ENCODE data around the gene PARVG. TPM values are rescaled to one million over a fixed set of nuclear protein-coding genes. Genes with fewer than 3 reads are reported as not detected.

Gene PARVG, protein sequence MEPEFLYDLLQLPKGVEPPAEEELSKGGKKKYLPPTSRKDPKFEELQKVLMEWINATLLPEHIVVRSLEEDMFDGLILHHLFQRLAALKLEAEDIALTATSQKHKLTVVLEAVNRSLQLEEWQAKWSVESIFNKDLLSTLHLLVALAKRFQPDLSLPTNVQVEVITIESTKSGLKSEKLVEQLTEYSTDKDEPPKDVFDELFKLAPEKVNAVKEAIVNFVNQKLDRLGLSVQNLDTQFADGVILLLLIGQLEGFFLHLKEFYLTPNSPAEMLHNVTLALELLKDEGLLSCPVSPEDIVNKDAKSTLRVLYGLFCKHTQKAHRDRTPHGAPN
- total RNA-seq, result 87.6 TPM

DNA sequence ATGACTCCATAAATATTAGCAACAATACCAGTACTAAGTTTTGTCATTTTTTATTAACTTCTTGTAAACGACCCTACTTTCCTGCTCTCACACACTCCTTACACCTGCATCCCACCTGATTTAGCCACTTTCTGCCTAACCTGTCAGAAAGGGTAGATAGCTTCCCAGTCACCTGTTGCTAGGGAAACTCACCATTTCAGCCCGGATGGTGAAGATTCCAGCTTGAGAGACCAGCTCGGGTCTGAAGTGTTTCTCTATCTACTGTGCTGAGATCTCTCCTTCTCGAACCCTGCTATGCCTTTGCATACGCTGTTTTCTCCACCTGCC is at the start of gene PARVG:
Gene PARVG, plus strand, starts transcription at position 220 of the 327 bp plus-strand sequence. CDS start 2,405 bp downstream, outside the sequence.
- peak within 1 kb of the TSS; percentile 72 for H3K4me3 ChIP-seq (ENCODE audit: low read length)
- no peaks in the 10 kb centered on the region for H3K27me3 ChIP-seq (ENCODE audit: insufficient read depth, low read length)
- H3K4me1 ChIP-seq (ENCODE audit: insufficient read depth, low read length), result peaks cover 35% of the 10 kb centered on the region
- H3K9me3 ChIP-seq (ENCODE audit: low read depth, low read length), result no peaks in the 10 kb centered on the region

DNA sequence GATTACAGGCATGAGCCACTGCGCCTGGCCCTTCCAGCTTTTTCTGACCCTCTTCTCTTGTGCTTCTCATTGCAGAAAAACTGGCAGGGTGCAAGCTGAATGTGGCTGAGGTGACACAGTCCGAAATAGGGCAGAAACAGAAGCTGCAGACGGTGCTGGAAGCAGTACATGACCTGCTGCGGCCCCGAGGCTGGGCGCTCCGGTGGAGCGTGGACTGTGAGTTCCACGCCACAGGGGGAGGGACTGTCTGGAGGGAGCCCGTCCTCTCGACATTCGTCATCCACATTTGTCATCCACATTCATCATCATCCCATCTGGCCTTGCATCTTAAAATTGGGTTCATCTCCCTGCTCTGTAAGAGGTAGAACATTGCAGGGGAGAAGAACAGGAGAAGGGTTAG is 49.3 kb upstream of the PARVG start:
- Histone ChIP-seq H3K9me3 (ENCODE audit: low read depth, low read length) (peaks cover 9% of the 10 kb centered on the region), H3K4me3 (ENCODE audit: low read length) (no peak overlapping the region), H3K4me1 (ENCODE audit: insufficient read depth, low read length) (peaks cover 3% of the 10 kb centered on the region), H3K27me3 (ENCODE audit: insufficient read depth, low read length) (no peaks in the 10 kb centered on the region)

DNA sequence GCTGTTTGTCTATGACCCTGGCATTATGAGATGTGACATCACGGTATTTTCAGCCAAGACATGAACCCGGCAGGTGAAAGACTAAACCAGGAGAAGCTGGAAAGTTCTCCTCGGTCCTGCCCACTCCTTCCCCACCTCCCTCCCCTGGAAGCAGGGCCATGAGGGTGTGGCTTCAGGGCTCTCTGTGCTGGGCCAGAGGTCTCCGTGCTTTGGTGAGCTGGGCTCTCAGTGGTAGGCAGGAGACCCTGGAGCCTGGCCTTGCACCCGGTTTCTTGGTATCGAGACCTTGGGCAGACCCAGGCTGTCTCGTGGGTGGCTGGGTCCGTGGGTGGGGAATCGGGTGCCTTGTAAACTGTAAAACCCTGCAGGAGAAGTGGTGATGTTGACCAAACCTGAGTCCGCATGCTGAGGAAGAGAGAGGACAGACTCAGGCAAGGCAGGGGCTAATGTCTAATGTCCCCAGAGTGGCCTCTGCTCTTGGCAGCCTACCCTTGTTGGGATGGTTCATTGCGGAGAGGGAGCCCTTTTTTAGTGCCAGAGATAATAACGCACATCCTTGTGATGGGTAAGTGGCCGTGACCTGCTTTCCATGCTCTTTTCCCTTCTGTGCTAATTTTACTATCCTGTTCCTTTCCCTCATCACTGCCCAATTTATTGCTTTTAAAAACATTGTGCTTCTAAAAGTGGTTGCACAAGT is 48.6 kb upstream of the PARVG start:
- Histone ChIP-seq H3K4me1 (ENCODE audit: insufficient read depth, low read length) (peaks cover 3% of the 10 kb centered on the region), H3K4me3 (ENCODE audit: low read length) (no peak overlapping the region), H3K9me3 (ENCODE audit: low read depth, low read length) (peaks cover 2% of the 10 kb centered on the region), H3K27me3 (ENCODE audit: insufficient read depth, low read length) (no peaks in the 10 kb centered on the region)

DNA sequence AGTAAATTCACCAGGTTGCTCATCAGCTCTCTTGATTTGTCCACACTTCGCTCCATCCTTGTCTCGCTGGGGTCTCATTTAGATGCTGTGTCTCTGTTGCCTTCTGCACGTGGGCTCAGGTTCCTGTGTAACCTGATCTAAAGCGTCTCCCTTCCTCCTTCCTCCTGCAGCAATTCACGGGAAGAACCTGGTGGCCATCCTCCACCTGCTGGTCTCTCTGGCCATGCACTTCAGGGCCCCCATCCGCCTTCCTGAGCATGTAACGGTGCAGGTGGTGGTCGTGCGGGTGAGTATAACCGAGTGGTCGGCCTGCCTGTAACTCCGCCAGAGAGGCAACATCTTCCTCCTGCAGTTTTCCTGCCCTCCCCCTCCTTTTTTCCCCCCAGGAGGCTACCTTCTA is 48.0 kb upstream of the PARVG start:
- H3K9me3 ChIP-seq (ENCODE audit: low read depth, low read length), result no peaks in the 10 kb centered on the region
- H3K4me1 ChIP-seq (ENCODE audit: insufficient read depth, low read length), result no peaks in the 10 kb centered on the region
- H3K27me3 ChIP-seq (ENCODE audit: insufficient read depth, low read length), result no peaks in the 10 kb centered on the region
- H3K4me3 ChIP-seq (ENCODE audit: low read length), result no peak overlapping the region

DNA sequence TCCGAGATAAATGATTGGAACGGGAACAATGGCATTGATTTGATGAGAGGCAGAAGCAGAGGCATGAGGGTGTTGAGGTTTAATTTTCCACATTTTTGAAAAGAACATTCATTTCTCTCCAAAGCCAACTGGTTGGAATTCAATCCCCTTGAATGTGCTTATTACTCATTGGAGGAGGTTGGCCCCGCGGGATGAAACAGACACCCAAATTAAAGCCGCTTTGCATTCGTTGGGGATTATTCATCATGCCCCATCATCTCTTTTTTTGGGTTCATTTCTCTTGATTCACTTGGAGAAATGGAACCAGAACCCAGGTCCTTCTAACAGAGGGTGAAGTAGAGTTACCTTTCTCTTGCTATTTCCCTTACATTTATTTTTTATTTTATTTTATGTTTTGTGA is 47.6 kb upstream of the PARVG start:
- no peaks in the 10 kb centered on the region for H3K9me3 ChIP-seq (ENCODE audit: low read depth, low read length)
- H3K27me3 ChIP-seq (ENCODE audit: insufficient read depth, low read length), result no peaks in the 10 kb centered on the region
- no peaks in the 10 kb centered on the region for H3K4me1 ChIP-seq (ENCODE audit: insufficient read depth, low read length)
- H3K4me3 ChIP-seq (ENCODE audit: low read length), result no peak overlapping the region

DNA sequence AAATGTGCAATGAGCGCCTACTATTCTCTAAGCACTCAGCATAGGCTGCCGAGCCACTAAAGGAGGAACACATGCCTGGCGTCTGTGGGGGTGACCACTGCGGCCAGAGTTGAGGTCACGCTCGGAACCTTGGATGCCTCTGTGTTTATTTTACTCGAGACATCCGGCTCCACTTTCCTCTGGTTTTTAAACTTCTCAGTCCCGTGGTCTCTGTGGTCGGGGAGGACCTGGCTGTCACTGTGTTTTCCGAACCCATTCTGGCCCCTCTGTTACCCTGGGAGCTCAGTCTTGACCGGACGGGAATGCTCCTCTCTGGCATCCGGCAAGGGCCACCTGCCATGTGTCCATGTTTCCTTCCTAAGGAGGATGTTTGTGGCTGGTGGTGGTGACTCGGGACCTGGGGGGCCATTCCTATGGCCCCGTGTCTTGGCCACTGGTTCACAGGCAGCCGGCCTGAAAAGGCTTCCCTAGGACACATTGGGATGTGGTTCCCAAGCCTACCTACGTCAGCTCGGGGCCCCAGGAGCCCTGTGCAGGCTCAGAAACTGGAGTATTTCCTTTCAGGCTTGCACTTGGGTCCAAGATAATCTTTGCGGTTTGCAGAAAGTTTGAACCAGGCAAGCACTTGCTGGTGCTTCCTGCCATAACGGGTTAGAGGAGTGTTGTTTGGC is 46.7 kb upstream of the PARVG start:
- no peaks in the 10 kb centered on the region for H3K27me3 ChIP-seq (ENCODE audit: insufficient read depth, low read length)
- H3K9me3 ChIP-seq (ENCODE audit: low read depth, low read length), result no peaks in the 10 kb centered on the region
- H3K4me1 ChIP-seq (ENCODE audit: insufficient read depth, low read length), result no peaks in the 10 kb centered on the region
- H3K4me3 ChIP-seq (ENCODE audit: low read length), result no peak overlapping the region

DNA sequence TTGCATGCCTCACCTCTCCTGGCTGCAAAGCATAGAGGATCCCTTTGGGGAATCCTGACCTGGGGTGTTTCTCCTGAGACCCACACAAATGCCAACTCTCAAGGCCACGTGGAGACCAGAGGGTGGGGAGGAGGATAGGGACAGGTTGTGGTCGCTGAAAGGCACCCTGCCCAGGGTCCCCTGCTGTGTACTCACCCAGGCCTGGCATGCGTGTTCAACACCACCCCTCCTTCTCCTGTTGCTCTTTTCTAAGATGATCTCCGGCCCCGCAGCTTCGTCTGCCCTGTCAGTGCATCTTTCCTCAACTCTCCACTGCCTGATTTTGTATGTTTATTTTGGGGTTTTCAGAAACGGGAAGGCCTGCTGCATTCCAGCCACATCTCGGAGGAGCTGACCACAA is 44.6 kb upstream of the PARVG start:
- Histone ChIP-seq H3K4me3 (ENCODE audit: low read length) (no peak overlapping the region), H3K27me3 (ENCODE audit: insufficient read depth, low read length) (no peaks in the 10 kb centered on the region), H3K4me1 (ENCODE audit: insufficient read depth, low read length) (no peaks in the 10 kb centered on the region), H3K9me3 (ENCODE audit: low read depth, low read length) (no peaks in the 10 kb centered on the region)

DNA sequence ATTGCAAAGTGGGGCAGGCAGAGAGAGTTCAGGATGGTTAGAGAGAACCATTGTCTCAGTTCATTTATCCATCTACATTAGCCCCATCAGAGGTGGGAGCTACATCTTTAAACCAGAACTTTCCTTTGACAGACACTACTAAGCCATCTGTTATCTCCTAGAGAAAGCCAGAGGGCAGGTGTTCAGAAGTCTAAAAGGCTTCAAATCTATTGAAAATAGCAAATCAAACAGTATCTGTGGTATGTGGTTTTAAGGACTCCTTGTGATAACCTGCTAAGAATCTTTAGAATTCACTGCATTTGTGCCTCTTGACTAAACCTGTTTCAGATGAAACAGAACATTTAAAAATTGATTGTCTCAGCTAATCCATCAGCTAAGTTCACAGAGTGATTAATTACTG is 43.9 kb upstream of the PARVG start:
- Histone ChIP-seq H3K4me3 (ENCODE audit: low read length) (no peak overlapping the region), H3K4me1 (ENCODE audit: insufficient read depth, low read length) (no peaks in the 10 kb centered on the region), H3K27me3 (ENCODE audit: insufficient read depth, low read length) (no peaks in the 10 kb centered on the region), H3K9me3 (ENCODE audit: low read depth, low read length) (no peaks in the 10 kb centered on the region)

DNA sequence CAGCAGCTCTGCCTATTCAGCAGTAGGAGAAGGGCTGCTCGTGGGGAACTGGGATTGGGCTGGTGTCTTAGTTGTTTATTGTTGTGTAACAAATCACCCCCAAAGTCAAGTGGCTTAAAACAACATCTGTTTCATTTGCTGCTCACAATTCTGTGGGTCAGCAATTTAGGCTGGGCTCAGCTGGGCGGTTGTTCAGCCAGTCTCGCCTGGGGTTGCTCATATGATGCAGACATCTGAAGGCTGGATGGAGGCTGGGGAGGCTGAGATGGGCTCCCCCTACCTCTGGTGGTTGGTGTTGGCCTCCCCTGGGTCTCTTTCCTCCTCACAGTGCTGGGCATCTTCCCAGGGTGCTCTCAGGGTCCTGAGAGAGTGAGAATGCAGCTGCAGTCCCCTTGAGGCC is 43.3 kb upstream of the PARVG start:
- no peaks in the 10 kb centered on the region for H3K27me3 ChIP-seq (ENCODE audit: insufficient read depth, low read length)
- H3K9me3 ChIP-seq (ENCODE audit: low read depth, low read length), result no peaks in the 10 kb centered on the region
- no peak overlapping the region for H3K4me3 ChIP-seq (ENCODE audit: low read length)
- no peaks in the 10 kb centered on the region for H3K4me1 ChIP-seq (ENCODE audit: insufficient read depth, low read length)

DNA sequence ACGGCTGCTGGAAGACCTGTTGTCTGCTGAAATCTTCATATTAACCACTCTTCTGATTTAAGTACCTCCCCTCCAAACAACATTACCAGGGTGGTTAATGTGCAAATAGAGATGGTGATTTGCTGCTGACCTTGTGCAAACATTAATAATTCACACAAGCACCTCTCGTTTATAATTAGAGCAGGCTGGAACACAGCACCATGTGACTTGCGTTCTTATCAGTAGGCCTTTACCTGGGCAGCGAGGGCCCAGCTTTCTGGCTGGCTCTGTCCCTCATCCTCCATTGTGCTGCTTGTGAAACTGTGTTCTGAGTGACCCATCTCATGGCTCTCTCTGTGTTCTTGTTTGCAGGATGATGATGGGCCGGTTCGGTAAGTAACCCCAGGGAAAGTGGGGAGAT is 41.0 kb upstream of the PARVG start:
- Histone ChIP-seq H3K4me3 (ENCODE audit: low read length) (no peak overlapping the region), H3K9me3 (ENCODE audit: low read depth, low read length) (no peaks in the 10 kb centered on the region), H3K4me1 (ENCODE audit: insufficient read depth, low read length) (no peaks in the 10 kb centered on the region), H3K27me3 (ENCODE audit: insufficient read depth, low read length) (no peaks in the 10 kb centered on the region)

DNA sequence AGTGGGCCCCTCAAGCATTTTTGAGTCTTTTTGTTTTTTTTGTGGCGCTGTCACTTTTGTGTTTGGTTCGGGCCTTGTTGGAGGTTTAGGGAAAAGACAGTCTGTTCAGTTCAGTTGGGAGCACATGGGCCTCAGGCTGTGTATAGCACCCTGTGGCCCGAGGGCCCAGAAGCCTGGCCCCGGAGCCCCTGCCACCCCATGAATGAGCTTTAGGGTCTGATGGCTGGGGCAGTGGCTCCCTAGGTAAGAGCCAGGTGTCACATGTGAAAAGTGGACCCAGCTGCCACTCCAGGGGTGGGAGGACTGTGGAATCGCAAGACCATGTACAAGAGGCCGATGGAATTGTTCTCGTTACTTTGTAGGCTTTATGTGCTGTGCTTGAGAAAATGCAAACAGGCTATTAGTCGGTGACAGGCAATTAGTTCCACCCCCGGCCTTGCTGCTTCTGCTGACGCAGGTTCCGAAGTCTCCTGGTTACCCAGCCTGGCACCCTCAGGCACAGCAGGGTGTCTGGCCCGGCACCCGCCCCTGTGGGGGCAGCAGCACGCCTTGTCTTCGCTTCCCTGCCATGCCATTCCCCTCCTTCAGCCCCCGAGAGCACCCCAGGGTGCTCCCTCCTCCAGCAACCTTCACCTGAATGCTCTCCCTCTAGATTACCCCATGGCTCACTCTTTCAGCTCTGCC is 38.2 kb upstream of the PARVG start:
- no peaks in the 10 kb centered on the region for H3K4me1 ChIP-seq (ENCODE audit: insufficient read depth, low read length)
- no peaks in the 10 kb centered on the region for H3K27me3 ChIP-seq (ENCODE audit: insufficient read depth, low read length)
- H3K9me3 ChIP-seq (ENCODE audit: low read depth, low read length), result no peaks in the 10 kb centered on the region
- H3K4me3 ChIP-seq (ENCODE audit: low read length), result no peak overlapping the region

DNA sequence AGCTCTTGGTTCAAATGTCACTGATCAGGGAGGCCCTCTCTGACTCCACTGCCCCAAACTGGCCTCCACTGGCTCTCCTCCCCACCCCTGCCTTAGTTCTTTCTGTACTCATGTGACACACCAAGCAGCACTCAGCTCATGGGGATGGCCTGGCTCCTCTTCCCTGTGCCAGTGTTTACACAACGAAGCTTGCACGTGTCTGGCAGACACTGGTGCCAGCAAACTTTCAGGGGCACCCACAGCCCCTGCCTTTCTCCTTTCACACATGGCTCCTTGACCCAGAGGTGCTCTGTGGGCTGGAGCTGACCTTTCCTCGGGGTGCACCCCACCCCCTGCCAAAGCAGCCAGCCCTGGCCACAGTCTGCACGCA is 37.6 kb upstream of the PARVG start:
- Histone ChIP-seq H3K4me3 (ENCODE audit: low read length) (no peak overlapping the region), H3K27me3 (ENCODE audit: insufficient read depth, low read length) (no peaks in the 10 kb centered on the region), H3K9me3 (ENCODE audit: low read depth, low read length) (no peaks in the 10 kb centered on the region), H3K4me1 (ENCODE audit: insufficient read depth, low read length) (no peaks in the 10 kb centered on the region)

DNA sequence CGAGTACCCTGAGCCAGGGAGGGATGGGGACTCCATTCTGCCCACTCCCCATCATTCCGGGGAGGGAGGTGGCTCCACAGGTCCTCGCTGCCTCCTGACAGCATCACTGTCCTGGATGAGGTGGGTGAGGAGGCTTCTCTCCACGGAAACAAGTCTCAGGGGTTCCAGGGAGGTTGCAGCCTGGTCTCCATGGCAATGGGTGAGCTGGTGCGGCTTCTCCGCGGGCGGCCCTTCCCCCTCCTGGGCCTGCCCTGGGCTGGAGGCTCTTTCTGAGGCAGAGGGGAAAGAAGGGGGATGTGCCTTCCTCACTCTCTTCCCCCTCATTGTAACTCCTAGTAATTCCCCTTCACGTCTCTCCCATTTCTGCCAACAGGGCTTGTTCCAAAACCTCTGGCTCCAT is 37.1 kb upstream of the PARVG start:
- Histone ChIP-seq H3K27me3 (ENCODE audit: insufficient read depth, low read length) (no peaks in the 10 kb centered on the region), H3K4me3 (ENCODE audit: low read length) (no peak overlapping the region), H3K4me1 (ENCODE audit: insufficient read depth, low read length) (no peaks in the 10 kb centered on the region), H3K9me3 (ENCODE audit: low read depth, low read length) (no peaks in the 10 kb centered on the region)

DNA sequence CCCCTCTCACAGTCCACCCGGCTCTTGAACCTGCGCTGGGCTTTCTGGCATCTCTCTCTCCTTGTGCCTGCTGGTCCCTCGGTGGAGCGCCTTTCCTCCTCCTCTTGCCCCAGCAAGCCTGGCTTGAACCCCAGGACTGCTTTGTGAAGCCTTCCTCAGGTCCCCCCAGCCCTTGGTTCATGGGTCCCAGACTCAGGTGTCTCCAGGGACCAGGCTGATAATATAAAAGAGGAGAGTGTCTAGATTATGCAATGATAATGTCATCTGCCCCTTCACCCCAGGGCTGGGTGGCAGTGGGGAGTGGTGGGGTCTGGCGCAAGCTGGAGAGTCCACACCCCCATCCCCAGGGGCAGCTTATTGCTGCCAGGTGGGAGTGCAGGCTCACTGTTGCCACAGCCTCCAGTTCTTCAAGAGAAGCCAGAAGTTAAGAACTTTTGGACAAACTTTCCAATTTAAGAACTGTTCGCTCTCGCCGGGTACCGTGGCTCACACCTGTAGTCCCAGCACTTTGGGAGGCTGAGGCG is 36.6 kb upstream of the PARVG start:
- Histone ChIP-seq H3K4me1 (ENCODE audit: insufficient read depth, low read length) (no peaks in the 10 kb centered on the region), H3K27me3 (ENCODE audit: insufficient read depth, low read length) (no peaks in the 10 kb centered on the region), H3K4me3 (ENCODE audit: low read length) (no peak overlapping the region), H3K9me3 (ENCODE audit: low read depth, low read length) (no peaks in the 10 kb centered on the region)

DNA sequence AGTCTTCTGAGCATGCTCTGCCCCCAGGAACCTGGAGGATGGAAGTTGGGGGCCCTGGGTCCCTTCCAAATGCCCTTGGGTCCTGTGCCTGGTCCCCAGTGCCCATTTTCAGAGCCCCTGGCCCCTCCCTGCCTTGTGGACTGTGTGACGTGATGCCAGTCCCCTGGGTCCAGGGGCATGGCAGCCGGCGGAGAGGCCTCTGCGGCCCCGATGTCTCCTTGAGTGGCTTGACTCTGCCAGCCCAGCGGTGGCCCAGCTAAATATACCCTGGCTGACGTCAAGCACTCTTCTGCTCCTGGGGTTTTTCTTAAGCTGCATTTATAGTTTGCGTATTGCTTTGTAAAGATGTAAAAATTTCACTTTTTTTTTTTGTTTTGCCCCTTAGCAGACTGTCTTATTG is 35.2 kb upstream of the PARVG start:
- no peaks in the 10 kb centered on the region for H3K9me3 ChIP-seq (ENCODE audit: low read depth, low read length)
- no peaks in the 10 kb centered on the region for H3K4me1 ChIP-seq (ENCODE audit: insufficient read depth, low read length)
- H3K4me3 ChIP-seq (ENCODE audit: low read length), result no peak overlapping the region
- H3K27me3 ChIP-seq (ENCODE audit: insufficient read depth, low read length), result no peaks in the 10 kb centered on the region

Measured in mononuclear cell (primary cell).